ENCODE measurements around the gene CAP2.

Gene CAP2

GRCh38 chr6:17446713-17447112 is 53.3 kb downstream of the CAP2 start:
- no peak for DNase-seq

GRCh38 chr6:17448165-17448564 is 54.8 kb downstream of the CAP2 start:
- DNase-seq: no peak

GRCh38 chr6:17450397-17450796 is 57.0 kb downstream of the CAP2 start:
- DNase-seq: no peak

GRCh38 chr6:17450832-17451231 is 57.4 kb downstream of the CAP2 start:
- no peak for DNase-seq

GRCh38 chr6:17452096-17452495 is 58.7 kb downstream of the CAP2 start:
- no peak for DNase-seq

GRCh38 chr6:17454316-17455005 is 61.1 kb downstream of the CAP2 start:
- DNase-seq: no peak

DNA sequence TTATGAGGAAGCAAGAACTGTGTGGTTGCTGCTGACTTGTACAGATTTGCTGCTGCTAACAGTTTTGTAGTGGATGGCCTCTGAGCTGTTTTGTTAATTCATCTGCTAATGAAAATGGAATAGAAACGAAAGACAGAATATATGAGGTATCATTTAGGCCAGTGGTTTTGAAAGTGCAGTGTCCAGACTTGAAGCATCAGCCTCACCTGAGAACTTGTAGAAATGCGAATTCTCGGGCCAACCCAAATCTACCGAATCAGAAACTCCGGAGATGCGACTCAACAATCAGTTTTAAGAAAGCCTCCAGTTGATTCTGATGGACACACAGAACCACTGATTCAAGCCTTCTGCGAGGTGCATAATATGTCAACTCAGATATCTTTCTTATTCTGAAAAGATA is 62.5 kb downstream of the CAP2 start:
- no peak for DNase-seq

GRCh38 chr6:17456711-17457110 is 63.3 kb downstream of the CAP2 start:
- DNase-seq: no peak

GRCh38 chr6:17457405-17457804 is 64.0 kb downstream of the CAP2 start:
- no peak for DNase-seq

GRCh38 chr6:17457956-17458355 is 64.6 kb downstream of the CAP2 start:
- DNase-seq: no peak

- no peak for DNase-seq
Measured at GRCh38 chr6:17458966-17459365, 65.6 kb downstream of the CAP2 start.

DNA sequence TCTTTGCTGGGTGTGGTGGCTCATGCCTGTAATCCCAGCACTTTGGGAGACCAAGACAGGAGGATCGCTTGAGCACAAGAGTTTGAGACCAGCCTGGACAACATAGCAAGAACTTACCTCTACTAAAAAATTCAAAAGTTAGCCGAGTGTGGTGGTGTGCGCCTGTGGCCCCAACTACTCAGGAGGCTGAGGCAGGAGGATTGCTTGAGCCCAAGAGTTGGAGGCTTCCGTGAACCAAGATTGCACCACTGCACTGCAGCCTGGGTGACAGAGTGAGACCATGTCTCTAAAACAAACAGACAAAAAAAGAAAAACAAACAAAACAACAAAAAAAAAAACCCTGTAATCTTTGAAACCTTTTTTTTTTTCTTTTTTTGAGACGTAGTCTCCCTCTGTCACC is 67.5 kb downstream of the CAP2 start:
- no peak for DNase-seq

GRCh38 chr6:17466147-17466546 is 72.8 kb downstream of the CAP2 start:
- DNase-seq: no peak

DNA sequence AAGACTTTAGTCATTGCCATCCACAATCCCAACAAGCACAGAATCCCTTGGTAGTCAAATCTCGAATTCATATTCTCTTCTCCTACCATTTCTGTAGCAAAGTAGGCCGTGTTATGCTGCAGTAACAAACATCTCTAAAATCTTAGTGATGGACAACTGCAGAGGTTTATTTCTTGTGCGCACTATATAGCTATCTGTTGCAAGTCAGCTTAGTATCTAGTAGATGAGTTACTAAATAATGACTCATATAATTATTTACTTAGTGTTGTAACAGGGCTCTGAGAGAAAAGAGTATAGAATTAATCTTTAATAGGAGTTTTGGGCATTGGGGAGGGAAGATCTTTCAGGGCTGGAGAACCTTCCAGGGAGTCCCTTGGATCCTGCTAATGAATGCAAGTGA is 73.3 kb downstream of the CAP2 start:
- DNase-seq: no peak

DNA sequence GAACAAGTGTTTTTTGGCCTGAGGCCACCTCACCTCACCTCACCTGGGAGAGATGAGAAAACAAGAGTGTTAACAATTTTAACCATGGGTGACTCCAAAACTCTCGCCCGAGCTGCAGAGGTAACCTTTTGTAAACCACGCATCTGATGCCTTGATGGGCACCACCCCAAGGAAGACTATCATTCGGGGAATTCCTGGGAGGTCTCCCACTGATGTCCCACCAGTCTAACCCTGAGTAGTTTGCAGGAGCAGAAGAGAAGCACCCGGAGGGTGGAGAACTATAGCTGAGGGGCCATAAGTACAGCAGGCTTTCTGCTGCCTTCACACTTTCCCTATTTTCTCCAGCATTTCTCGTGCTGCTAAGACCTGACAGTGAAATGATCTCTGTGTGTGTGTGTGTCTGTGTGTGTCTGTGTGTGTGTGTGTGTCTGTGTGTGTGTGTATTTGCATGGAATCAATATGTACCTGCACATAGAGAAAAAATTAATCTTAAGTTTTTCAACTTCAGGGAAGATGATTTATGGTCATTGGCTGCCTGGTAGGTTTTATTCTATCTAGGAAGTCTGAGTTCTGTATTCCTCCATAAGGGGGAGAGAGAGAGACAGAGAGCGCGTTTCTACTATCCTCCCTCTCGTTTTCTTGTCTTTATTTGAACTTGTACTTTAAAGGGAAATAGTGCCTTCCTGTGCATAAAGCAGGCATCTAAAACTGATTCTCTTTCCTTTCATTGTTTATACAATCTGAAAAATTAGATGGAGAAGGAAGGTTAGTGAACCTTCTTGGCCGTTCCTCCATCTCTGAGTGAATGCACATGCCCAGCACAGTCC is 75.8 kb downstream of the CAP2 start:
- no peak for DNase-seq

- no peak for DNase-seq
Measured at GRCh38 chr6:17470202-17470937, 77.0 kb downstream of the CAP2 start.

- no peak for DNase-seq
Measured at GRCh38 chr6:17470938-17471327, 77.5 kb downstream of the CAP2 start.

GRCh38 chr6:17472653-17473183 is 79.3 kb downstream of the CAP2 start:
- DNase-seq: no peak

DNA sequence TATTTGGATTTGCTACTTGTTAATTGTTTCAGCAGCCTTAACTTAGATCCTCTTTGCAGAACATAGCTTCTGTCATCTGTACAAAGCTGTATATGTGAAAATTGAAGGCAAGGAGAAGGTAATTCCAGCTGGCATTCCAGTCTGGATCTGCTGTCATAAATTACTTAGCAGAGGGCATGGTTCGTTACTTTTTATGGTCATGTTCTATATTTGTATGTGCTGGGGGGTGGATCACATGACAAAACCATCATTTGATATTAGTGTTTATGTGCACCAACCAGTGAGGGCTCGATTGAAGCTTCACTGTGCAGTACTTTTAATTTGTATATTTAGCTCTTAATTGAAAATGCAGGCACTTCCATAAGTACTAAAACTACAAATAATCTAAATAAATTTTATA is 80.2 kb downstream of the CAP2 start:
- DNase-seq: no peak

- no peak for DNase-seq
Measured at GRCh38 chr6:17474289-17474688, 80.9 kb downstream of the CAP2 start.

- no peak for DNase-seq
Measured at GRCh38 chr6:17475606-17476244, 82.3 kb downstream of the CAP2 start.

GRCh38 chr6:17476511-17476910 is 83.1 kb downstream of the CAP2 start:
- no peak for DNase-seq

DNA sequence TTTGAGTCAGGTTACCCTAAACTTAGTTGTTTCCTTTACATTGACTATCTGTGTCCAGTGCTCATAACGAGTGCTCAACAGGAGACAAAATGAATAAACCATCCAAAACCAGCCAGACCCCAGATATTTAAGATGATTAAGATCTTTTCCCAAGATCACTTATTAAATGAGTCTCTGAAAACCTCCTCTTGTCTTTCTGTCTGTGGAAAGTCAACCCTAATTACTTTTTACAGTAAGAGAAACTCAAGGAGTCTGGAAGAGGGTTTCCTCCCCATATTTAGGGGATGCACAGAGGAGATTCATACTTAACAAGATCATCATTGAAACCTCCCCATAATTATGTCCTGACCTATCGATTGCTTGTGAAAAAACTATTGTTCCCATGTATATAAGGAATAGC is 84.0 kb downstream of the CAP2 start:
- no peak for DNase-seq
